ENCODE data around the gene CPA4.

The CPA4 gene

DNA sequence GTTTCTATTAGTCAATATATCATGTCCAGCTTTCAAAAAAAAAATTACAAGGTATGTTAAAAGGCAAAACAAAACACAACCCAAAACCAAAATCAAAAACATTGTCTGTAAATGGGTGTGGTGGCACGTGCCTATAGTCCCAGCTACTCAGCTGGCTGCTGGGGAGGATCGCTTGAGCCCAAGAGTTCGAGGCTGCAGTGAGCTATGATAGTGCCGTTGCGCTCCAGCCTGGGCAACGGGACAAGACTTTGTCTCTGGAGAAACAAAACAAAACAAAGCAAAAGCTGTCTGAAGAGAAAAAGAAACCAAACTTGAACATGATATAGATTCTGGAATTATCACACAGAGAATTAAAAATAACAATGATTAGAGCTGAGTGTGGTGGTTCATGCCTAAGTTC, 41.3 kb downstream of the CPA4 start:
- no peak overlapping the region for H3K4me3 ChIP-seq (ENCODE audit: low read depth, low read length)
- TF ChIP-seq, protein P1, sequence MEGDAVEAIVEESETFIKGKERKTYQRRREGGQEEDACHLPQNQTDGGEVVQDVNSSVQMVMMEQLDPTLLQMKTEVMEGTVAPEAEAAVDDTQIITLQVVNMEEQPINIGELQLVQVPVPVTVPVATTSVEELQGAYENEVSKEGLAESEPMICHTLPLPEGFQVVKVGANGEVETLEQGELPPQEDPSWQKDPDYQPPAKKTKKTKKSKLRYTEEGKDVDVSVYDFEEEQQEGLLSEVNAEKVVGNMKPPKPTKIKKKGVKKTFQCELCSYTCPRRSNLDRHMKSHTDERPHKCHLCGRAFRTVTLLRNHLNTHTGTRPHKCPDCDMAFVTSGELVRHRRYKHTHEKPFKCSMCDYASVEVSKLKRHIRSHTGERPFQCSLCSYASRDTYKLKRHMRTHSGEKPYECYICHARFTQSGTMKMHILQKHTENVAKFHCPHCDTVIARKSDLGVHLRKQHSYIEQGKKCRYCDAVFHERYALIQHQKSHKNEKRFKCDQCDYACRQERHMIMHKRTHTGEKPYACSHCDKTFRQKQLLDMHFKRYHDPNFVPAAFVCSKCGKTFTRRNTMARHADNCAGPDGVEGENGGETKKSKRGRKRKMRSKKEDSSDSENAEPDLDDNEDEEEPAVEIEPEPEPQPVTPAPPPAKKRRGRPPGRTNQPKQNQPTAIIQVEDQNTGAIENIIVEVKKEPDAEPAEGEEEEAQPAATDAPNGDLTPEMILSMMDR (IDR thresholded peaks at IDR 0.05; ENCODE audit: borderline replicate concordance, insufficient read depth, low read depth, low read length): no peak

DNA sequence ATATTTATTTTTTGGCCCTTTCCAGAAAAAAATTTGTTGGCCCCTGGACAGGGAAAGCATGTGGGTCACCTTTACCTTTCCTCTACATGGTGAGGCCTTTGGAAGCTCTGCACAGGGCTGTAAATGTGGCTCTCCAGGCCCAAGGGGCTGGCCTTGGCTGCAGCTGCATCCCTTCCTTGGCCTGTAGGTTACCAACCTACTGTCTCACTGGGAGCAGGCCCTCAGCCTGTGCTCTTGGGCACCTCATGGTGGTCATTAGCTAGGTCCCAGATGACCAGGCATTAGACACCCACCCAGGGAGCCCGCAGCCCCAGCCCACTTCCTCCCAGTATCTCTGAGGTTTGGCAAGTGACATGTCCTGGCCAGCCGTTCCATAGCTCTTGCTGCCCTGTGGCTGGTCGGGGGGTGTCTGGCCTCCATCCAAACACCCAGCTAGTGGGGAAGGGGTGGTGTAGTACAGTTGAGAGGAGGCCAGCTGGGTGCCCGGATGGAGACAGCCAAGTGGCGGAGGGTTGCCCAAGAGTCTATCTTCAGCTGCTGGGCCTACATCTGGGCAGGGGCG, 44.5 kb downstream of the CPA4 start:
- TF ChIP-seq, protein P1 (IDR thresholded peaks at IDR 0.05; ENCODE audit: borderline replicate concordance, insufficient read depth, low read depth, low read length): no peak

DNA sequence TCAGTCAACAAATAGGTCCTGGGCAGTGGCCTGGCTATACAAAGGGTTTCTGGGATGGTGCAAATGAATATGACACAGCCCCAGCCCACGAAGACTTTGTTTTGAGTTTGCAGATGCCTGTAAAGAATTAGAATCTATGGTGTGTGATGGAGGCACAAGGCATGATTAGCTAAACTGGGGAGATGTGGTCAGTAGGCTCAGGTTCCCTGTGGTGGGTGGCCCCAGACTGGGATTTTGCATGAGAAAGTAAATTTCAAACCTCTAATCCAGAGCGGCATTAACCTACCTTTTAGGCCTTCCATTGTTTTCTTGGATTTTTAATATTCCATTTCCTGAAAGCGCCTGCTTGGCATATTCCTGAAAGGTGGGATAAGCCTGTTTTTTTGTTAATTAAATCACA, 45.3 kb downstream of the CPA4 start:
- TF ChIP-seq, protein P1 (IDR thresholded peaks at IDR 0.05; ENCODE audit: borderline replicate concordance, insufficient read depth, low read depth, low read length): no peak
- no peak overlapping the region for H3K4me3 ChIP-seq (ENCODE audit: low read depth, low read length)

More for the DNA sequence above, 44.5 kb downstream of the CPA4 start:
- no peak overlapping the region for H3K4me3 ChIP-seq (ENCODE audit: low read depth, low read length)

DNA sequence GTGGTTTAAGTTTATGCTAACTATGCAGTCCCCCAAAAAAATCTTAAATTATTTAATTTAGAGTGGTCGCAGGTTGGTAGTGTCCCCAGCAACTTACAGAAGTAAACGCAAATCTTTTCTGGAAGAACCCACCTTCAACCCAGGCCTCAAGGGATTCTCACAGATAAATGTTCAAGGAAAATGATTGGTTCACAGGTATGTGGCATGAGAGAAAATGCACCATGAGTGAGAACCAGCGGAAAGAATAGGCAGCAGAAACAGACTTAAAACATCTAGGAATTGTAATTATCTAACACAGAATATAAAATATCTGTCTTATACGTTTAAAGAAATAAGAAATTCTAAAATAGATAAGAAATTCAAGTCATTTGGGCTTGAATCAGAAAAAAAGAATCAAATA, 48.9 kb downstream of the CPA4 start:
- no peak overlapping the region for H3K4me3 ChIP-seq (ENCODE audit: low read depth, low read length)
- TF ChIP-seq, protein P1 (IDR thresholded peaks at IDR 0.05; ENCODE audit: borderline replicate concordance, insufficient read depth, low read depth, low read length): no peak

DNA sequence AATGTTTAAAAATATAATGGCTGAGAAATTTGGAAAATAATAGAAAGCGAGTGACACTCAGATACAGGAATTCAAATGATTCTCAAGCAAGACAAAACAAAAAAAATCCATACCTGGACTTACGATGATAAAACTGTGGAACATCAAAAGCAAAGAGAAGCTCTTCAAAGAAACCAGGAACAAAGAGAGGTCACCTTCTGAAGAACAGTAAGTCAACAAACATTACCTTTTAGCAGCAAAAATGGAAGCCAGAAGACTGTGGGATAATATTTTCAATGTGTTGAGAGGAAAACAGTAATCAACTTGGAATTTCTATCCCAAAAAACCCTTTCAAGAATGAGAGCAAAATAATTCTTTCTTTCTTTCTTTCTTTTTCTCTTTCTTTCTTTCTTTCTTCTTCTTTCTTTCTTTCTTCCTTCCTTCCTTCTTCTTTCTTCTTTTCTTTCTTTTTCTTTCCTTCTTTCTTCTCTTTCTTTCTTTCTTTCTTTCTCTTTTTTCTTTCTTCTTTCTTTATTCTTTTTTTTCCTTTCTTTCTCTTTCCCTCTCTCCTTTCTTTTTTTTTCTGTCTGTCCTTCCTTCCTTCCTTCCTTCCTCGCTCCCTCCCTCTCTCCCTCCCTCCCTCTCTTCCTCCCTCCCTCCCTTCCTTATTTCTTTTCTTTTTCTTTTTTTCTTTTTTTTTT, 49.9 kb downstream of the CPA4 start:
- no peak overlapping the region for H3K4me3 ChIP-seq (ENCODE audit: low read depth, low read length)
- TF ChIP-seq, protein P1 (IDR thresholded peaks at IDR 0.05; ENCODE audit: borderline replicate concordance, insufficient read depth, low read depth, low read length): no peak

DNA sequence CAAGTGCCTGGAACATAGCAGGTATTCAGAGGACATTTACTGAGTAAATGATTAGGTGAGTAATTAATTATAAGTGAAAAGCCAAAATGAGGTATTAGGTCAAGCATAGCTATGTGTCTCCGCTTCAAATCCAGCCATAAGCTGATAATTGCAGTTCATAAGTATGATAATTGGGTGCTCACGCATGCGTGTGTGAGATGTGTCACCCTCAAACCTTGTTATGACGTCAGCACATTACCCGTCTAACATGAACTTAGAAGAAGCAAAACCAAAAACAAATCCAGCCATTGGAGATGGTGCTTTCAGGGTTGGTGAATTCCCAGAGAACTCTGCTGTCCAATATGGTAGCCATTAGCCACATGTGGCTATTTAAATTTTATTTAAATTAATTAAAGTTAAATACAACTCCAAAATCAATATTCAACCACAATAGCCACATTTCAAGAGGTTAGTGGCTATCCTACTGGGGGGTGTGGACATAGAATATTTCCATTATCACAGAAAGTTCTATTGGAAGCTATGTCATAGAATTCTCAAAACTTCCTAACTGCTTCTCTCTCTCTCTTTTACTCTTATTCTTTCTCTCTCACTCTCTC, 51.4 kb downstream of the CPA4 start, which contains the start of gene CPA5:
TSS of gene CPA5 (plus strand) at position 546 of the 596 bp plus-strand sequence. CDS start 1,670 bp downstream, outside the sequence.
- H3K4me3 ChIP-seq (ENCODE audit: low read depth, low read length): no peak within 1 kb of the TSS
- TF ChIP-seq, protein P1 (IDR thresholded peaks at IDR 0.05; ENCODE audit: borderline replicate concordance, insufficient read depth, low read depth, low read length): no peak

All from GM12875 (cell line).